HCT116 (cell line): ENCODE data around the gene FTSJ3. TPM values are rescaled to one million over a fixed set of nuclear protein-coding genes. Genes with fewer than 3 reads are reported as not detected.

Experiments
- ATAC-seq: fragments of 200-7000 bp; cut with Tn5 transposase; 2 replicates; pipeline ENCODE4 v1.9.1; 2020; ENCODE audit warnings: mild to moderate bottlenecking, moderate library complexity
- BruUV-seq: library from RNA; stranded (reverse); fragments of 400-500 nt; replicated peaks from 2 replicates; lab custom pipeline; 2021; lab: Mats Ljungman, UMichigan
- CTCF ChIA-PET: fragments of 300-600 bp; sonication (Branson Sonifier 250); formaldehyde crosslinking; loops from one replicate; lab custom pipeline; 2021; ENCODE audit warnings: antibody characterized with exemption; lab: Charles Lee
- POLR2A ChIA-PET: fragments of 300-600, 350-600 bp; sonication (Branson Sonifier 250); formaldehyde crosslinking; loops from one replicate; lab custom pipeline; 2021; ENCODE audit warnings: antibody characterized with exemption; lab: Charles Lee
- RAD21 ChIA-PET, 2 experiments: fragments of 300-600 bp; sonication (Branson Sonifier 250); formaldehyde crosslinking; loops; one replicate each; lab custom pipeline; 2023; ENCODE audit warnings: low total read pairs in 2 of 2; ENCODE audit not compliant: uncharacterized antibody in 2 of 2, unreplicated experiment in 2 of 2, low non-redundant PET in 1 of 2; lab: Charles Lee
- DNase-seq: peaks from one replicate; pipeline ENCODE4 v3.0.0-alpha.2; 2010; ENCODE audit warnings: low read depth, low spot score
- H2AFZ ChIP-seq: fragments of 200-600 bp; shearing (Covaris generic), sonication (generic); 2 replicates; pipeline ENCODE4 v1.6.1; 2017; ENCODE audit warnings: low read depth, mixed run types, mixed read lengths, antibody characterized with exemption, low read length; ENCODE audit not compliant: poor library complexity, severe bottlenecking
- H3K27ac ChIP-seq: 2 replicates; pipeline ENCODE4 v1.5.1; 2012; ENCODE audit warnings: low read depth, low read length
- H3K27me3 ChIP-seq: fragments of 200-600 bp; sonication (generic); 2 replicates; pipeline ENCODE4 v1.6.1; 2016; ENCODE audit warnings: mixed run types, low read length, mixed read lengths; ENCODE audit not compliant: insufficient read depth
- H3K36me3 ChIP-seq, 2 experiments: fragments of 200-500 bp in 1 of 2; fragments of 200-600 bp in 1 of 2; sonication (Bioruptor generic) in 1 of 2; sonication (generic) in 1 of 2; 2 replicates each; pipeline versions ENCODE4 v1.5.1 to v1.6.1; 2014 to 2016; ENCODE audit warnings: low read length in 2 of 2, inconsistent platforms in 1 of 2, mixed read lengths in 1 of 2, mixed run types in 1 of 2; ENCODE audit not compliant: insufficient read depth in 2 of 2, control insufficient read depth in 1 of 2
- H3K4me1 ChIP-seq, 2 experiments: fragments of 200-600 bp in 1 of 2; sonication (generic) in 1 of 2; 2 replicates each; pipeline versions ENCODE4 v1.5.1 to v1.6.1; 2012 to 2017; ENCODE audit warnings: low read length in 2 of 2, inconsistent platforms in 1 of 2, mild to moderate bottlenecking in 1 of 2, mixed read lengths in 1 of 2, mixed run types in 1 of 2, moderate library complexity in 1 of 2; ENCODE audit not compliant: insufficient read depth in 2 of 2, control insufficient read depth in 1 of 2
- H3K4me2 ChIP-seq: fragments of 200-600 bp; sonication (generic); 2 replicates; pipeline ENCODE4 v1.6.1; 2017; ENCODE audit warnings: mixed run types, low read length, mixed read lengths
- H3K4me3 ChIP-seq, 2 experiments: fragments of 200-600 bp in 1 of 2; sonication (generic) in 1 of 2; replicated peaks in 1 of 2; 2 replicates each; pipeline ENCODE4 v1.5.1; 2011 to 2016; ENCODE audit warnings: low read length in 2 of 2, control low read depth in 1 of 2, low read depth in 1 of 2, mild to moderate bottlenecking in 1 of 2, mixed read lengths in 1 of 2, mixed run types in 1 of 2
- H3K79me2 ChIP-seq: fragments of 200-600 bp; sonication (generic); 2 replicates; pipeline ENCODE4 v1.6.1; 2017; ENCODE audit warnings: mild to moderate bottlenecking, mixed run types, low read length, moderate library complexity, mixed read lengths; ENCODE audit not compliant: insufficient read depth
- H3K9ac ChIP-seq: fragments of 200-600 bp; sonication (generic); 2 replicates; pipeline ENCODE4 v1.6.1; 2016; ENCODE audit warnings: low read length, mixed read lengths
- H3K9me2 ChIP-seq: fragments of 200-600 bp; sonication (generic), shearing (Covaris generic); 2 replicates; pipeline ENCODE4 v1.6.1; 2017; ENCODE audit warnings: mixed run types, mild to moderate bottlenecking, moderate library complexity; ENCODE audit not compliant: insufficient read depth
- H3K9me3 ChIP-seq, 2 experiments: fragments of 200-500 bp in 1 of 2; fragments of 200-600 bp in 1 of 2; sonication (Bioruptor generic) in 1 of 2; sonication (generic) in 1 of 2; 2 replicates each; pipeline ENCODE4 v1.6.1; 2014 to 2017; ENCODE audit warnings: low read length in 2 of 2, mixed read lengths in 2 of 2, inconsistent platforms in 1 of 2, low read depth in 1 of 2, mild to moderate bottlenecking in 1 of 2, mixed run types in 1 of 2, moderate library complexity in 1 of 2; ENCODE audit not compliant: control insufficient read depth in 1 of 2, insufficient read depth in 1 of 2
- H4K20me1 ChIP-seq: fragments of 200-600 bp; sonication (generic), shearing (Covaris generic); 2 replicates; pipeline ENCODE4 v1.6.1; 2017; ENCODE audit warnings: mixed run types, mild to moderate bottlenecking, moderate library complexity; ENCODE audit not compliant: insufficient read depth
- CTCF ChIP-seq, 3 experiments: fragments of 200-600 bp in 1 of 3; sonication (generic) in 1 of 3; IDR thresholded peaks in 2 of 3; conservative IDR thresholded peaks in 1 of 3; 2 replicates each; pipeline ENCODE4 v1.5.1; 2012 to 2017; ENCODE audit warnings: low read depth in 2 of 3, low read length in 2 of 3, antibody characterized with exemption in 1 of 3, borderline replicate concordance in 1 of 3, control low read depth in 1 of 3, mild to moderate bottlenecking in 1 of 3, mixed read lengths in 1 of 3, mixed run types in 1 of 3, moderate library complexity in 1 of 3; ENCODE audit not compliant: insufficient read depth in 1 of 3
- ELF1 ChIP-seq: IDR thresholded peaks from 2 replicates; pipeline ENCODE4 v1.6.1; 2012; ENCODE audit warnings: low read depth, borderline replicate concordance
- EZH2 ChIP-seq: fragments of 200-600 bp; sonication (generic); IDR thresholded peaks from 2 replicates; pipeline ENCODE4 v1.6.1; 2017; ENCODE audit warnings: antibody characterized with exemption, mixed run types
- FOSL1 ChIP-seq: IDR thresholded peaks from 2 replicates; pipeline ENCODE4 v1.6.1; 2012; ENCODE audit warnings: low read depth
- JUND ChIP-seq: IDR thresholded peaks from 2 replicates; pipeline ENCODE4 v1.6.1; 2012
- POLR2A ChIP-seq: IDR thresholded peaks from 2 replicates; pipeline ENCODE4 v1.7.0; 2011; ENCODE audit warnings: borderline replicate concordance; ENCODE audit not compliant: insufficient read depth, insufficient read length; ENCODE audit errors: extremely low read depth
- POLR2AphosphoS5 ChIP-seq: IDR thresholded peaks from 2 replicates; pipeline ENCODE4 v1.6.1; 2011; ENCODE audit warnings: mild to moderate bottlenecking, low read depth, low read length, moderate library complexity
- TCF7L2 ChIP-seq: IDR thresholded peaks from 2 replicates; pipeline ENCODE4 v1.7.0; 2011; ENCODE audit warnings: borderline replicate concordance, inconsistent platforms; ENCODE audit not compliant: insufficient read depth, insufficient read length; ENCODE audit errors: extremely low read depth
- YY1 ChIP-seq: IDR thresholded peaks from 2 replicates; pipeline ENCODE4 v1.6.1; 2011; ENCODE audit warnings: low read length, low read depth, moderate library complexity, mild to moderate bottlenecking; ENCODE audit not compliant: insufficient replicate concordance; ENCODE audit errors: extremely low read depth
- ZBTB33 ChIP-seq: IDR thresholded peaks from 2 replicates; pipeline ENCODE4 v1.6.1; 2011; ENCODE audit warnings: mild to moderate bottlenecking, low read length, moderate library complexity; ENCODE audit not compliant: insufficient replicate concordance; ENCODE audit errors: extremely low read depth
- ZFX ChIP-seq: fragments of 450-650 bp; IDR thresholded peaks from 2 replicates; pipeline ENCODE4 v1.6.1; 2017
- intact Hi-C: fragments of 100-400 bp; cut with micrococcal nuclease; formaldehyde crosslinking; loops from 2 replicates; pipeline ENCODE4 v1.10.0; 2022
- total RNA-seq: library from RNA; stranded (reverse); gene quantifications from one replicate; pipeline ENCODE4 v1.2.1, GENCODE V29; 2021; ENCODE audit not compliant: unreplicated experiment

Gene FTSJ3
- total RNA-seq, 1 experiment from 2014 or later: 70.9 TPM

- H2AFZ ChIP-seq: peak overlapping the region; percentile 5
- RAD21 ChIA-PET: no interaction called here
- ATAC-seq (peak; percentile 94), DNase-seq (peak; percentile 99)
- no peaks in the 10 kb centered on the region for H3K79me2 ChIP-seq
- POLR2A ChIA-PET: no interaction called here
- TF ChIP-seq EZH2 (no peak), ZFX (peak; percentile 52; the same call in 1 of the 2 replicates), TCF7L2 (peak; percentile 86), ZBTB33 (peak; percentile 43), CTCF (IDR thresholded peaks at IDR 0.05 in 2 of 3, conservative IDR thresholded peaks at IDR 0.05 in 1 of 3; ENCODE audit: borderline replicate concordance in 1 of 3, insufficient read depth in 1 of 3, low read depth in 2 of 3, low read length in 2 of 3) (peak in 2 of 3 experiments; percentile 56 to 68; a peak in 4 of 6 replicates), JUND (no peak), POLR2AphosphoS5 (peak; percentile 56; the same call in 1 of the 2 replicates), ELF1 (no peak), FOSL1 (no peak), YY1 (peak; percentile 41), POLR2A (peak; percentile 17)
- H3K4me2 ChIP-seq: peak overlapping the region; percentile 77
- TSS peak; percentile 58 for BruUV-seq
- H3K4me1 ChIP-seq: peaks cover 12 to 28% of the 10 kb centered on the region in 2 experiments
- H3K27me3 ChIP-seq: no peaks in the 10 kb centered on the region
- H3K9ac ChIP-seq: peak overlapping the region; percentile 50
- no peaks in the 10 kb centered on the region for H4K20me1 ChIP-seq
- no peaks in the 10 kb centered on the region for H3K9me2 ChIP-seq
- CTCF ChIA-PET: interaction anchor here (0.7 to 1.3 kb wide), 10 partner anchors 9 to 423 kb away, joined by 3 to 9 read pairs (median 4); partner anchors contain the start of genes CCDC47, DDX42 and GH2
- peaks cover 0 to 5% of the 10 kb centered on the region in 2 experiments; a peak in 1 of 4 replicates for H3K9me3 ChIP-seq
- intact Hi-C loops: no loop called here
- H3K27ac ChIP-seq: peak overlapping the region; percentile 61
- peak overlapping the region; percentile 18 to 52 for H3K4me3 ChIP-seq
- no peaks in the 10 kb centered on the region for H3K36me3 ChIP-seq
Measured at GRCh38 chr17:63848834-63849689, 21.6 kb upstream of the FTSJ3 start.
